D721Med (cell line): Measurements from ENCODE around the gene GPR37L1.
A peak's percentile ranks its signal among the peaks of the same experiment; 100 is the strongest.

Experiments
- DNase-seq: peaks from one replicate; pipeline ENCODE4 v3.0.0; 2011; ENCODE audit warnings: low spot score; ENCODE audit not compliant: insufficient read length
- FAIRE-seq: peaks from 2 replicates; lab custom pipeline; 2011; peaks lifted over from hg19 to GRCh38; lab: Jason Lieb, UNC
- CTCF ChIP-seq: IDR thresholded peaks from 2 replicates; pipeline ENCODE4 v1.5.1; 2012; ENCODE audit warnings: mild to moderate bottlenecking, control low read depth; ENCODE audit not compliant: insufficient read depth; ENCODE audit errors: missing control alignments

Gene GPR37L1

GRCh38 chr1:202101184-202101583 is 21.5 kb upstream of the GPR37L1 start:
- DNase-seq = no peak
- TF ChIP-seq CTCF = no peak
- no peak for FAIRE-seq

GRCh38 chr1:202104073-202104472 is 18.6 kb upstream of the GPR37L1 start:
- FAIRE-seq (no peak), DNase-seq (no peak)
- no peak for TF ChIP-seq CTCF

GRCh38 chr1:202105571-202106339 is 17.0 kb upstream of the GPR37L1 start:
- no peak for FAIRE-seq
- peak; percentile 31 for DNase-seq
- no peak for TF ChIP-seq CTCF

GRCh38 chr1:202106340-202107254 is 16.1 kb upstream of the GPR37L1 start:
- FAIRE-seq (no peak), DNase-seq (peak; percentile 13)
- no peak for TF ChIP-seq CTCF

- DNase-seq = no peak
- TF ChIP-seq CTCF = no peak
- no peak for FAIRE-seq
Measured at GRCh38 chr1:202107321-202107761, 15.4 kb upstream of the GPR37L1 start.

GRCh38 chr1:202107801-202108731 is 14.7 kb upstream of the GPR37L1 start:
- DNase-seq (no peak), FAIRE-seq (no peak)
- TF ChIP-seq CTCF = no peak
